Mesothelial cell of epicardium (in vitro differentiated cells): ENCODE results near the gene UBE2N. TPM values are rescaled to one million over a fixed set of nuclear protein-coding genes. Genes with fewer than 3 reads are reported as not detected.

Source experiments
- DNase-seq, 2 experiments: peaks; one replicate each; pipeline ENCODE4 v3.0.0; 2021; ENCODE audit warnings: low spot score in 2 of 2; ENCODE audit not compliant: unreplicated experiment in 2 of 2
- H3K27ac Mint-ChIP-seq: 2 replicates; pipeline ENCODE4 v1.8.0; 2021; ENCODE audit warnings: mixed read lengths
- H3K27me3 Mint-ChIP-seq: 2 replicates; pipeline ENCODE4 v1.8.0; 2021; ENCODE audit warnings: low read depth, mixed read lengths
- H3K36me3 Mint-ChIP-seq: 2 replicates; pipeline ENCODE4 v1.8.0; 2021; ENCODE audit warnings: mixed read lengths
- H3K4me1 Mint-ChIP-seq: 2 replicates; pipeline ENCODE4 v1.8.0; 2021; ENCODE audit warnings: mixed read lengths
- H3K4me3 Mint-ChIP-seq: 2 replicates; pipeline ENCODE4 v1.8.0; 2021; ENCODE audit warnings: mild to moderate bottlenecking, moderate library complexity, mixed read lengths
- H3K9me3 Mint-ChIP-seq: 2 replicates; pipeline ENCODE4 v1.8.0; 2021; ENCODE audit warnings: mixed read lengths
- CTCF ChIP-seq: fragments of 200-600 bp; sonication (generic); IDR thresholded peaks from one replicate; pipeline ENCODE4 v1.5.0; 2021; ENCODE audit warnings: antibody characterized with exemption; ENCODE audit not compliant: unreplicated experiment
- total RNA-seq: library from RNA; stranded (reverse); gene quantifications from 3 replicates; pipeline ENCODE4 v1.2.1, GENCODE V29; 2021

Gene UBE2N
- total RNA-seq, 1 donor from 2014 or later, result 90.6 TPM

GRCh38 chr12:93461503-93461902 is 19.8 kb upstream of the UBE2N start:
- Mint-ChIP-seq H3K36me3 (no peaks in the 10 kb centered on the region), H3K27me3 (no peaks in the 10 kb centered on the region), H3K4me1 (no peaks in the 10 kb centered on the region), H3K9me3 (no peaks in the 10 kb centered on the region), H3K4me3 (no peak overlapping the region), H3K27ac (no peak overlapping the region)
- DNase-seq, result no peak
- no peak for TF ChIP-seq CTCF

GRCh38 chr12:93460902-93461301 is 19.2 kb upstream of the UBE2N start:
- TF ChIP-seq CTCF, result no peak
- H3K4me1 Mint-ChIP-seq, result no peaks in the 10 kb centered on the region
- no peak overlapping the region for H3K4me3 Mint-ChIP-seq
- H3K27me3 Mint-ChIP-seq, result no peaks in the 10 kb centered on the region
- H3K27ac Mint-ChIP-seq, result no peak overlapping the region
- no peak for DNase-seq
- H3K9me3 Mint-ChIP-seq, result no peaks in the 10 kb centered on the region
- H3K36me3 Mint-ChIP-seq, result no peaks in the 10 kb centered on the region

- no peak for DNase-seq
- H3K27me3 Mint-ChIP-seq, result no peaks in the 10 kb centered on the region
- TF ChIP-seq CTCF, result no peak
- H3K27ac Mint-ChIP-seq, result no peak overlapping the region
- H3K4me3 Mint-ChIP-seq, result no peak overlapping the region
- H3K4me1 Mint-ChIP-seq, result no peaks in the 10 kb centered on the region
- no peaks in the 10 kb centered on the region for H3K9me3 Mint-ChIP-seq
- H3K36me3 Mint-ChIP-seq, result no peaks in the 10 kb centered on the region
Measured at GRCh38 chr12:93460003-93460402, 18.3 kb upstream of the UBE2N start.

- Mint-ChIP-seq H3K36me3 (no peaks in the 10 kb centered on the region), H3K9me3 (no peaks in the 10 kb centered on the region), H3K27me3 (no peaks in the 10 kb centered on the region), H3K4me3 (no peak overlapping the region), H3K4me1 (no peaks in the 10 kb centered on the region), H3K27ac (no peak overlapping the region)
- TF ChIP-seq CTCF, result no peak
- no peak for DNase-seq
Measured at GRCh38 chr12:93459097-93459496, 17.4 kb upstream of the UBE2N start.

GRCh38 chr12:93456077-93456476 is 14.3 kb upstream of the UBE2N start:
- Mint-ChIP-seq H3K4me3 (no peak overlapping the region), H3K27ac (no peak overlapping the region), H3K27me3 (no peaks in the 10 kb centered on the region), H3K9me3 (no peaks in the 10 kb centered on the region), H3K4me1 (no peaks in the 10 kb centered on the region), H3K36me3 (no peaks in the 10 kb centered on the region)
- no peak for TF ChIP-seq CTCF
- DNase-seq, result no peak

GRCh38 chr12:93453633-93454032 is 11.9 kb upstream of the UBE2N start:
- Mint-ChIP-seq H3K9me3 (no peaks in the 10 kb centered on the region), H3K4me1 (no peaks in the 10 kb centered on the region), H3K27me3 (no peaks in the 10 kb centered on the region), H3K27ac (no peak overlapping the region), H3K4me3 (no peak overlapping the region), H3K36me3 (no peaks in the 10 kb centered on the region)
- TF ChIP-seq CTCF, result no peak
- DNase-seq, result no peak
